Measurements from ENCODE around the gene RAPGEF4.
"Not testable (repeated sequence)": the region's sequence is repeated elsewhere in the genome, so short reads cannot be mapped to it uniquely, and the experiment has no call there.

The RAPGEF4 gene

DNA sequence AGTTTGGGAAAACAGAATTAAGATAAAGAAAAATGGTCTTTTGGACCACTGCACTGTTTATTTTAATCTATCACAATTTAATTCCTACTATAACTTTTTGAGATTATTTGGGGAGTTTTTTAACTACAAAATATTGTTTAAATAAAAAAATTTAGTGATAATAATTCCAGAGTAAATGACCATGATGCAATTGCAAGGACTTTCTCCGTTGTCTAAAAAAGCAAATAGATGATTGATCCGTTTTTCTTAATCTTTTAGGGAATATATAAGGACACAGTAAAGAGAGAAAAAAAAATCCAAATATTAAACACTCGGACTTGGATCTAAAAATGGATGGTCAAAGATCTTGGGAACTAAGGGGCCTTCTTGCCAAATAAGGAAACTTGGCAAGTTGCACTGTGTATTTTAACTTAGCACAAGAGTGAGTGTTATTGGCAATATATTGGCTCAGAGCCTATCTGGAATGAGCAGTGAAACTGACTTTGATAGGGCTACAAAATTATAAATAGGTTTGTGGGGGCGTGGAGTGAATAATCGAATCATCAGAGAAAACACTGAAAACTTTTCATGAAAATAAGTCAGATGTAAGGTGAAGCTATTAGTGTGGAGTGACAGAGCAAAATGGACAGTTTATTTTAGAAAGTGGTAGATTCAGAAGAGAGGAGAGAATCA, 342.0 kb downstream of the RAPGEF4 start:
- no peak for DNase-seq

DNA sequence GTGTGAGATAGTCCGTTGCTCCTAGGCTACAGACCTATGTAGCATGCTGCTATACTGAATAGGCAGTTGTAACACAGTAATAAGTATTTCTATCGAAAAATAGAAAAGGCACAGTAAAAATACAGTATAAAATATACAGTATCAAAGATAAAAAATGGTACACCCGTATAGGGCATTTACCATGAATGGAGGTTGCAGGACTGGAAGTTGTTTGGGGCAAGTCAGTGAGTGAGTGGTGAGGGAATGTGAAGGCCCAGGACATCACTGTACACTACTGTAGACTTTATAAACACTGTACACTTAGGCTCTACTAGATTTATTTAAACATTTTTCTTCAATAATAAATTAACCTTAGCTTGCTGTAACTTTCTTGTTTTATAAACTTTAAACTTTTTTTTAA, 343.5 kb downstream of the RAPGEF4 start:
- DNase-seq: no peak

DNA sequence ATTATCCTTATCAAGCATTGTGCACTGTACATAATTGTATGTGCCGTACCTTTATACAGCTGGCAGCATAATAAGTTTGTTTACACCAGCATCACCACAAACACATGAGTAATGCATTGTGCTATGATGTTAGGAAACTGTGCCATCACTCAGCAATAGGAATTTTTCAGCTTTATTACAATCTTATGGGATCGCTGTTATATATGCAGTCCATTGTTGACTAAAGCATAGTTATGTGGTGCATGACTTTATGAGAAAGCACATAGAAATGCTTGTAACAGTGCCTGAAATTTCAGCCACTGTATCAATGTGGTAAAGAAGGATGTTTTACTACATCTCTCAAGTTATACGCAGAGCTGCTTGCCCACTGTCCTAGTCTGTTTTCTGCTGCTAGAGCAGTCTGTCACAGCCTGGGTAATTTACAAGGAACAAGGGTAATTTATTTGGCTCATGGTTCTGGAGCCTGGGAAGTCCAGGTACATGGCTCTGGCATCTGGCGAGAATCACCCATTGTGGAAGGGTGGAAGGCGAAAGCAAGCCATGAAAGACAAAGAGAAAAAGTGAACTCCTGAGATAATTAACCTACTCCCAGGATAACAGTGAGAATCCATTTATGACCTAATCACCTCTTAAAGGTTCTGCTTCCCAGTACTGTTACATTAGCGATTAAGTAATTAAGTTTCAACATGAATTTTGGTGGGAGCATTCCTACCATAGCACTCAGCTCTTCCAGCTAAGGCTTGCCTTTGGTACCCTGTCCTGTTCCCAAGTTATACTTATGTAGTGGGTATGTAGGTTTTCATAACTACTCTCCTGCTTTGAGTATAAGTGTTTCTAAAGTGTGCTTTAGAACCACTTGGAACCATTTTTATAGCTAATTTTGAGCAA, 344.6 kb downstream of the RAPGEF4 start:
- DNase-seq: no peak

DNA sequence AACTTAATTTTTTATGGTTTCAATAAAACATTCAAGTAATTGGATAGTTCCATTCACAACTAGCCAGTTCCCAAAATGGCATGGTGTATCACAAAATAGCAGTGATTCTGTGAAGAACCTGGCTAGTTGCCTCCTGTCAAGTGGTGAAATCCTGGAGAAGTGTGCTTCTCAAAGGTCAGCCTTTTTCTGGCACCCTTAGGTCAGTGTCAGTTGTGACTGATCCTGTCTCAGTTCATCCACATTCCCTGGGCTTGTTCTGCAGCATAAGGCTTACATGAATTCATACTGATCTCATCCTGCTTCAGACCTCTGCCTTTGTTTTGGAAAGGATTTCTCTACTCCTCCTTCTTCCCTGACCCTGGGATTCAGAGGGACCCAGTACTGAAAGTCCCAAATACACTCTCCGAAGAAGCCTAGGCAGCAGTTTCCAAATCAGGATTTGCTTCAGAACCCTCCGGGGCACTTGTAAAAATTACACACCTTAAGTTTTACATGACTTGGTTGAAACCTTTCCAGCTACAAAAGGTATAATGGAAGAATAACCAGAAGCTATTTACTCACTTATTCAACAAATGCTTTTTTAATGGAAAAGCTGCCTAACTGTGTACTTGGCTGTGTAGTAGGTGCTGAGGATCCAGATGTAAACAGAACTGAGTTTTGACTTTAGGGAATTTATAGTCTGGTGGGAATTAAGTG, 351.0 kb downstream of the RAPGEF4 start:
- no peak for DNase-seq

DNA sequence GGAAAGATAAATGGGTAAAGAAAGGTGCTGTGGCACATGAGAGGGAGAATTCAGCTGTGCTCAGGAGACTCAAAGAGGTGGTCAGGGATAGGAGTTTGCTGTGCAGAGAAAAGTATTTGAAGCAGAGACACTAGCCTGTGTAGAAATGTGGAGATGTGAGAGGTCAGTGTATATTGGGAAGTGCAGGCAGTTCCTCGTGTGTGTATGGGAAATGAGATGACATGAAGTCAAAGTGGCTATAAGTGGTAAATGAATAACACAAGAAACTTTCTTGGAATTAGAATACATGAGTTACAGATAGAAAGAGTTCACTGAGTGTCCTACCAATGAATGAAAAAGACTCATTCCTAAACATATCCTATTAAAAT, 351.6 kb downstream of the RAPGEF4 start:
- DNase-seq: no peak

DNA sequence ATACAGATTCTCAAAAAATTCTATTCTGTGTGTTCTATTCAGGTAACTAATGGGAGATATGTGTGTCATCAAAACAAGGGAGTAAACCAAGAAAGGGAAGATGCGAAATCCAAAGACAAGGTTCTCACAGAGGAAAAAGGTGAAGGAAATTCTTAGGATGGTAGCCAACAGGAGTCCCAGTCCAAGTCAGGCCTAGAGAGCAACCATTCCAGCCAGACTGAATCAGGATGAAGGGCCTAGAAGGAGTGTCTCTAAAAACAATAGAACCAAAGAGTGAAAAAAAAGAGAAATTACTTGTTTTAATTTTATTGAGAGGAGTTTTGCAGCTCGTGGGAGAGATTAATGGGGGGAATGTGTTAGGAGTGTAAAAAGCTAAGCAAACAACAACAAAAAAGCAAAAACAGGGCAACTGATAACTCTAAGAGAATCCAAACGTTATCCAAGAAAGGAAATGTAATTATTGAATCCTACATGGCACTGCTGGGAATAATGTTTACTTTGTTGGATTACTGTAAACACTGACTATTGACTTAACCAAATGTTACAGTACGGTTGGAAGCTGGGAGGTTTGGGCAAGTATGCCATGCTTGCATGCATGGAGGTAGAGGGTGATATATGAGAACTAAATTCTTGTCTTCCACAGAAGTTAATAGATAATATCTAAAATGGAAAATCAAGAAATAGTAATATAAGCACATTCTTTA, 352.3 kb downstream of the RAPGEF4 start:
- no peak for DNase-seq

DNA sequence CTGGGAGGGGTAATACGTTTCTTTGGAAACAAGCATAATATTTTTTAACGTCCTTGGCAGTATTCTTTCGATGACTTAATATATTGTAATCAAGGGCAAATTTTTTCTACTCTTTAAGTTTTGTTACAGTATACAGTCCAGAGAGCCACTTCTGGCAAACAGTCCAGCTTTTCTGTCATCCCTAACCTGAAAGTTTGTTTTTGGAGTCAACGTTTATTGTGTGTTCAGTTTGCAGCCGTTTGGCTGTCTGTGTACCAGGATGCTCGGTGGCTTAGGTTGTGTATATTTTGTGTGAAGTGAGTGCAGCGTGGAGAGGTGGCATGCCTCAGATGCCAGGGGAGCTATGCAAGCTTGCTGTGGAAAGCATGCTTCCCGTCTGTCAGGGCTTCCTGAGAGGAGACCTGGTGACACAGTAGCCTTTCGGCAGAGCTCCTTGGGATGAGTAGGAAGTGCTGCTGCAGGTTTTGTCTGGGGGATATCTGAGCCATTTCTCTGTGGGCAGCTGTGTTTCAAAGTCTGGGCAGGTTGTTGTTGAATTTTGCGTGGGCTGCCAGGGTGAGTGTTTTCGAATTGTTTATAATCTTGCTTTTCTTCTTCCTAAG, 354.7 kb downstream of the RAPGEF4 start:
- DNase-seq: no peak

DNA sequence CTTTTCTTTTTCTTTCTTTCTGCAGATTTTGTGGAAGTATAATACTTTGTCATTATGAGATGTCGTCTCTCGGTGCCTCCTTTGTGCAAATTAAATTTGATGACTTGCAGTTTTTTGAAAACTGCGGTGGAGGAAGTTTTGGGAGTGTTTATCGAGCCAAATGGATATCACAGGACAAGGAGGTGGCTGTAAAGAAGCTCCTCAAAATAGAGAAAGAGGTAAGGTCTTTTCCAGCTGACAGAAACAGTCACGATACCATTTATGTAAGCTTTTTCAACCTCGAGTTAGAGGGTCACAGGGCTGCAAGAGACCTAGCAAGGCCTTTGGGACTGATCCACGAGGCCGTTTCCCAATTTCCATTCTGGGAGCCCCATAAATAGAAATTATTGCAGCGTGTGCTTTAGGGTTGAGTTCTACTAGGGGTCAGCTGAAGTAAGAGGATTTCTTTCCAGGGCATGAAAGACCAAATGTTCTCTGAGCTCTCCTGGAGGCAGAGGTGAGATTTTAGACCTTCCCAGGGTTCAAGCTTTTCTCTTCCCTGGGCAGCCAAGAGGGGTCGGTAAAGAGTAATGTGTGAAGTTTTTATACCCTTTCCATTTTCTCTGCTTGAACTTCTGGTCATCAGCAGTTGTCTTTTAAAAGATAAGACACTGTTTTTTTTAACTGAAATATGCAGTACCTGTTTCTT, 355.5 kb downstream of the RAPGEF4 start:
- no peak for DNase-seq

DNA sequence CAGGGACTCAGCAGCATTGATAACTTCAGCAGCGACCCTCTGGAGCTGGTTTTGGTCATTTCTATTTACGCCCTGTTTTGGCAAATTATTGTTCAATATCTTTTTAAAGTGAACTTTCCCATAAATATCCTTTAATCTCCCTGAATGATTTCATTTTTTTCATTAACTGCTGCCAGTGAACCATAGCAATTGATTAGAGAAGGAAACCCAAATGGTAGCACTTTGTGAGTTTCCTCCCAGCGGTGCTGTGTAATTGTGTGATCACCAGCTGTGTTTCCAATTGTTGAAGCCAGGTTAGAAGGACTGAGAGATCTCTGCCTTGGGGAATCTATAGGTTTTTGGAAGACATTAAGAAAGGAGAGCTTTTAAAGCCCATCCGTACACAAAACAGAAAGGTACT, 356.3 kb downstream of the RAPGEF4 start:
- no peak for DNase-seq

DNA sequence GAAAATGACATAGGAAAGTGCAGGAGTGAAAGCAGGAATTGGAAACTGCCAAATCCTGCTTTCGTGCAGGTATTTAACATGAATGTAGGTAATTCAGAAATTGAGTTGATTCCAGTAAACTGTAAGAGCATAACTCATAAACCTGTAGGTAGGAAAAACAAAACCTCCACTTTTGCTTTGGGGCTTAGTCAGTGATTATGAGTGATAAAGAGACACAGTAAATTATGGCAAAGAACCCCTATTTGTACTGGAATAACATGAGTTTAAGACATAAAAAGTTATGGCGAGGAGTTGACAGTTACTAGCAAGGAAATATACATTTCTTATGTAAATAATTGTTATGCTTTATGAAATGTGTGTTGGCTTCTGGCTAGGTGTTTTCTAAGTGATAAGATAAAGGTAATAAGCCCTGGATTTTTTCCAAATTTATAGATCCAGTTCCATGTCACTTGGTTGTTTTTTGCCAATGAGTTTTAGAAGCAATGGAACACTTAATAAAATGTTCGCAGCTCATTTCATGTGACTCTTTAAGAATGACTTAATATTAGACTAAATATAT, 357.3 kb downstream of the RAPGEF4 start:
- DNase-seq: no peak

DNA sequence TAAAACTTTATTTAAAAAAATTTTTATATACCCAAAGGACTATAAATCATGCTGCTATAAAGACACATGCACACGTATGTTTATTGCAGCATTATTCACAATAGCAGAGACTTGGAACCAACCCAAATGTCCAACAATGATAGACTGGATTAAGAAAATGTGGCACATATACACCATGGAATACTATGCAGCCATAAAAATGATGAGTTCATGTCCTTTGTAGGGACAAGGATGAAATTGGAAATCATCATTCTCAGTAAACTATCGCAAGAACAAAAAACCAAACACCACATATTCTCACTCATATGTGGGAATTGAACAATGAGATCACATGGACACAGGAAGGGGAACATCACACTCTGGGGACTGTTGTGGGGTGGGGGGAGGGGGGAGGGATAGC, 358.0 kb downstream of the RAPGEF4 start:
- DNase-seq: not testable (repeated sequence)

DNA sequence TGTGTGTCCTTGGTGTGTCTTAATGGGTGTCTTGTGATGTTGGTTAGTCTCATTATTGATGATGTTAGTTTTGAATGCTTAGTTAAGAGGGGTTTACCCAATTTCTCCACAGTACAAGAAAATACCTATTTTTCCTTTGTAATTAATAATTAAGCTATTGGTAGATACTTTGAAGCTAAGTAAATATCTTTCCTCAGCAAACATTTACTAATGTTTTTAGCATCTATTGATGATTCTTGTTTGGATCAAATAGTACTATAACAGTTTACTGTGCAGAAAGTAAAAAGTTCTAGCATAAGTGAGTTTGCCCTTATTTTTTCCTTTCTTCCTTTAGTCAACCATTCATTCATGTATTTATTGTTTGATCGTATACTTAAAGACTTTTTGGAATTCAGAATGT, 359.1 kb downstream of the RAPGEF4 start:
- no peak for DNase-seq

DNA sequence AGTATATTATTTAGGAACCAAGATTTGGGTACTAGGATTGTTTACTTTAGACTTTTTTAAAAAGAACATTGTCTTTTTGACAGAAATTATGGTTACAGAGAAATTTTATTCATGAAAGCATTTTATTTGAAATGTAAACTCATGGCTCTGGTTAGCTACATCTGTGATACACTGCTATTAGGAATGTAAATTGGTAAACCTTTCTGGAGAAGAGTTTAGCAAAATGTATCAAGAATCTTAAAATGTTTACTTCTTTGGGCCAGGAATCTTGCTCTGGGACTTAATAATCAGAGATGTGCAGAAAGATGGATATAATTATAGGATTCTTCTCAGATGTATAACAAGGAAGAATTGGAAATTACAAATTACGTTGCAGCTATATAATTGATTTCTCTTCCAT, 359.7 kb downstream of the RAPGEF4 start:
- DNase-seq: no peak

DNA sequence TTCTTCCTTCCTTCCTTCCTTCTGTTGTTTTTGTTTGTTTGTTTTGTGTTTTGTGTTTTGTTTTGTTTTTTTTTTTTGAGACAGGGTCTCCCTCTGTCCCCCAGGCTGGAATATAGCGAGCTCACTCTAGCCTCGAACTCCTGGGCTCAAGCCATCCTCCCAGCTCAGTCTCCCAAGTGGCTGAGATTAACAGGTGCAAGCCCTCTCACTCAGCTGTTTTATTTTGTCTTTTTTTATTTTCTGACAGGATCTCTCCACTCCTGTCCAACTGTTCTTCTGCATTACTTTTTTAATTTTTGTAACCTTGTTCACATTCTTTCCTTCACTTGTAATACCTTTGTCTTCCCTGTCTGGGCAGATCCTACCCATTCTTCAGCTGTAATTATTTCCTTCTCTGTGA, 363.6 kb downstream of the RAPGEF4 start:
- no peak for DNase-seq

DNA sequence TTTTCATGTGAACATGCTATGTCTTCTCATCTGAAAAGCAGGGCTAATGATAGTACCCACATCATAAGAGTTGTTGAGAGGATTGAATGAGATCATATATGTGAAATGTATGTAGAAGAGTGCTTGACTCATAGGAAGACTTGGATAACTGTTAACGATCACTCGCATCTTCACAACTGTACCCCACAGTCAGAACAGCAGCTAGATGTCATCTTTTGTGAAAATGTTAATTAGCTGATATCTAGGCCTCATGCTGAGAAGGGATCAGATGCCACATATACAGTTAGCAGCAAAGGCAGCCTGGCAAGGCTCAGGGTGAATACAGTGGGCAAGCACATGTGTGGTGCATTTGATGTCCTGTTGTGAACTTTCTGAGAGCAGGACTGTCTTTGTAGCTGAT, 364.2 kb downstream of the RAPGEF4 start:
- no peak for DNase-seq

DNA sequence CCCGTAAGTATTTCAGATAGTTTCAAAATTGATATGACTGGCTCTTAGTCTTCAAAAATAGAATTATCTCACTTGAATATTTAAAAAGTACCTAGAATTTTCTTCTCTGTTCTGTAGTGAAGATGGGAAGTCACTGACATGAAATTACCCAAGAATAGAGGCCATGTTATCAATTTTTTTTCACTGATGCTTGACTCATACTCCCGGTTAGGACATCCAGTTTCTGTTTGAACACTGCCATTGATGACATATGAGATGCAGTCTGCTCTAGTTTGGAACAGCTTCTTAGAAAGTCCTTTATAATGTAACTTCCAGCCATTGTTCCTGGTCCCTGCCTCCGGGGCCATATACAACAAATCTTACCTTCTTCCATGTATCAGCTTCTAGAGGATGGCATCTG, 366.0 kb downstream of the RAPGEF4 start:
- DNase-seq: peak; percentile 84 to 92
